ENCODE results near the gene TAF11L2. TPM values are rescaled to one million over a fixed set of nuclear protein-coding genes. Genes with fewer than 3 reads are reported as not detected.
"Not testable (repeated sequence)": the region's sequence is repeated elsewhere in the genome, so short reads cannot be mapped to it uniquely, and the experiment has no call there.

The TAF11L2 gene
- total RNA-seq, 1 donor from 2014 or later = not detected

DNA sequence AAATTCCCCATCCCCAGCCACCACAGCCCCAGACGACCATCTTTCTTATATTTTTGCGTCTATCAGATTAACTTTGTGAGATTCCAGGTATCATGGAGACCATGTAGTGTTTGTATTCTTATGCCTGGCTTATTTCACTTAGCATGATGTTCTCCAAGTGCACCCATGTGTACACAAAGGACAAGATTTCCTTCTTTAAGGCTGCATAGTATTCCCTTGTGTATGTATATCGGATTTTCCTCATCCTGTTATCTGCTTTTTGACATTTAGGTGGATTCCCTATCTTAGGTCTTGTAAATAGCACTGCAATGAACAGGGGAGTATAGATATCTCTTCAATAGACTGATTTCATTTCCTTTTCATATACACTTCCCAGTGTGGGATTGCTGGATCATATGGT lies 5.3 kb upstream of the TAF11L2 start:
- Histone ChIP-seq H2AFZ (replicated peaks) (no peak overlapping the region), H3K36me3 (no peaks in the 10 kb centered on the region), H3K27me3 (no peaks in the 10 kb centered on the region), H3K9ac (no peak overlapping the region), H3K4me1 (no peaks in the 10 kb centered on the region), H3K79me2 (ENCODE audit: low read depth) (no peaks in the 10 kb centered on the region), H3K9me3 (ENCODE audit: low read depth) (no peaks in the 10 kb centered on the region), H3K27ac (no peak overlapping the region), H4K20me1 (ENCODE audit: low read depth) (no peaks in the 10 kb centered on the region), H3K4me2 (no peak overlapping the region), H3F3A (ENCODE audit: low read depth) (no peaks in the 10 kb centered on the region), H3K4me3 (no peak overlapping the region)
- Mint-ChIP-seq H3K4me1 (no peaks in the 10 kb centered on the region), H3K9me3 (peaks cover 3% of the 10 kb centered on the region), H3K36me3 (no peaks in the 10 kb centered on the region), H3K4me3 (no peak overlapping the region), H3K27me3 (ENCODE audit: insufficient read depth, low read depth) (no peaks in the 10 kb centered on the region), H3K27ac (no peak overlapping the region)
- no peak for DNase-seq (ENCODE audit: low spot score)
- TF ChIP-seq EZH2 (IDR thresholded peaks at IDR 0.05) (no peak), EZH2phosphoT487 (IDR thresholded peaks at IDR 0.05) (no peak)
- TF ChIP-seq, protein P1, sequence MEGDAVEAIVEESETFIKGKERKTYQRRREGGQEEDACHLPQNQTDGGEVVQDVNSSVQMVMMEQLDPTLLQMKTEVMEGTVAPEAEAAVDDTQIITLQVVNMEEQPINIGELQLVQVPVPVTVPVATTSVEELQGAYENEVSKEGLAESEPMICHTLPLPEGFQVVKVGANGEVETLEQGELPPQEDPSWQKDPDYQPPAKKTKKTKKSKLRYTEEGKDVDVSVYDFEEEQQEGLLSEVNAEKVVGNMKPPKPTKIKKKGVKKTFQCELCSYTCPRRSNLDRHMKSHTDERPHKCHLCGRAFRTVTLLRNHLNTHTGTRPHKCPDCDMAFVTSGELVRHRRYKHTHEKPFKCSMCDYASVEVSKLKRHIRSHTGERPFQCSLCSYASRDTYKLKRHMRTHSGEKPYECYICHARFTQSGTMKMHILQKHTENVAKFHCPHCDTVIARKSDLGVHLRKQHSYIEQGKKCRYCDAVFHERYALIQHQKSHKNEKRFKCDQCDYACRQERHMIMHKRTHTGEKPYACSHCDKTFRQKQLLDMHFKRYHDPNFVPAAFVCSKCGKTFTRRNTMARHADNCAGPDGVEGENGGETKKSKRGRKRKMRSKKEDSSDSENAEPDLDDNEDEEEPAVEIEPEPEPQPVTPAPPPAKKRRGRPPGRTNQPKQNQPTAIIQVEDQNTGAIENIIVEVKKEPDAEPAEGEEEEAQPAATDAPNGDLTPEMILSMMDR (IDR thresholded peaks at IDR 0.05) = no peak

GRCh38 chr5:17497446-17497845 lies 585 bp upstream of the TAF11L2 start:
- no peak overlapping the region for H3K4me3 ChIP-seq
- TF ChIP-seq EZH2 (IDR thresholded peaks at IDR 0.05) (no peak), EZH2phosphoT487 (IDR thresholded peaks at IDR 0.05) (no peak)
- TF ChIP-seq, protein P1 (IDR thresholded peaks at IDR 0.05) = no peak
- no peak overlapping the region for H3K4me2 ChIP-seq
- Mint-ChIP-seq H3K27ac (no peak overlapping the region), H3K4me3 (no peak overlapping the region), H3K36me3 (no peaks in the 10 kb centered on the region), H3K27me3 (ENCODE audit: insufficient read depth, low read depth) (peaks cover 5% of the 10 kb centered on the region), H3K4me1 (no peaks in the 10 kb centered on the region), H3K9me3 (no peaks in the 10 kb centered on the region)
- H3K27ac ChIP-seq = no peak overlapping the region
- no peaks in the 10 kb centered on the region for H3K27me3 ChIP-seq
- DNase-seq (ENCODE audit: low spot score) = no peak
- H4K20me1 ChIP-seq (ENCODE audit: low read depth) = no peaks in the 10 kb centered on the region
- H3K4me1 ChIP-seq = no peaks in the 10 kb centered on the region
- no peak overlapping the region for H3K9ac ChIP-seq
- H3F3A ChIP-seq (ENCODE audit: low read depth) = no peaks in the 10 kb centered on the region
- no peaks in the 10 kb centered on the region for H3K79me2 ChIP-seq (ENCODE audit: low read depth)
- no peaks in the 10 kb centered on the region for H3K36me3 ChIP-seq
- no peak overlapping the region for H2AFZ ChIP-seq (replicated peaks)
- H3K9me3 ChIP-seq (ENCODE audit: low read depth) = no peaks in the 10 kb centered on the region

DNA sequence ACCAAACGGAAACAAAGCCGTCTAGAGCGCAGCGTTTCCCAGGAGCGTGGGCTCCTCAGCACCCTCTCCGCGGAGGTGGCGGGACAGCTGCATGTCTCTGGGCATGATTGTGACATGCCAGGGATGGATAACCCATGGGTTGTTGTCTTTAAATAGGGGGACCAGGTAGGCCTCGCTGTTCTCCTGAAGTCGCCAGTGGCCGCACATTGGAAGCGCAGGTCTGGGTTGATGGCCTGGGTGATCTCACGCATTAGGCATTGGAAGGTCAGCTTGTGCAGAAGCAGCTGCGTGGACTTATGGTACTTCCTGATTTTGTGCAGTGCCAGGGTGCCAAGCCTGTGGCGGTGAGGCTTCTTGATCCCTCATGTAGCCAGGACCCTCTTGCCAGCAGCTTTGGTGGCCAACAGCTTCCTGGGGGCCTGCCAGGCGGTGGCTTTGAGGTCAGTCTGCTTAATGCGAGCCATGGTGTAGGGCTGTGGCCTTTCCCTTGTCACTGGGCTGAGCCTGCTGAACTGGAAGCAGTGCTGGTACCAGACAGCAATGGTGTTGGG lies 13.8 kb downstream of the TAF11L2 start:
- Histone ChIP-seq H3F3A (ENCODE audit: low read depth) (no peaks in the 10 kb centered on the region), H3K79me2 (ENCODE audit: low read depth) (no peaks in the 10 kb centered on the region), H3K27ac (no peak overlapping the region), H3K27me3 (no peaks in the 10 kb centered on the region), H3K4me3 (no peak overlapping the region), H3K9ac (no peak overlapping the region), H3K4me2 (no peak overlapping the region), H2AFZ (replicated peaks) (no peak overlapping the region), H3K4me1 (no peaks in the 10 kb centered on the region), H4K20me1 (ENCODE audit: low read depth) (no peaks in the 10 kb centered on the region), H3K36me3 (no peaks in the 10 kb centered on the region), H3K9me3 (ENCODE audit: low read depth) (no peaks in the 10 kb centered on the region)
- TF ChIP-seq EZH2phosphoT487 (IDR thresholded peaks at IDR 0.05) (no peak), EZH2 (IDR thresholded peaks at IDR 0.05) (no peak)
- TF ChIP-seq, protein P1 (IDR thresholded peaks at IDR 0.05) = no peak
- DNase-seq (ENCODE audit: low spot score) = no peak
- H3K36me3 Mint-ChIP-seq = no peaks in the 10 kb centered on the region
- no peak overlapping the region for H3K27ac Mint-ChIP-seq
- peaks cover 2% of the 10 kb centered on the region for H3K27me3 Mint-ChIP-seq (ENCODE audit: insufficient read depth, low read depth)
- H3K9me3 Mint-ChIP-seq = no peaks in the 10 kb centered on the region
- H3K4me3 Mint-ChIP-seq = no peak overlapping the region
- peaks cover 6% of the 10 kb centered on the region for H3K4me1 Mint-ChIP-seq

GRCh38 chr5:17517526-17517925 lies 19.5 kb downstream of the TAF11L2 start:
- not testable (repeated sequence) for H3K36me3 Mint-ChIP-seq; H4K20me1 ChIP-seq (ENCODE audit: low read depth); H3K4me1 Mint-ChIP-seq; DNase-seq (ENCODE audit: low spot score); H3K9ac ChIP-seq; H3K27me3 Mint-ChIP-seq (ENCODE audit: insufficient read depth, low read depth); H3K9me3 Mint-ChIP-seq; H3K4me3 Mint-ChIP-seq; H2AFZ ChIP-seq (replicated peaks); H3K27ac ChIP-seq; H3F3A ChIP-seq (ENCODE audit: low read depth); H3K9me3 ChIP-seq (ENCODE audit: low read depth); H3K4me1 ChIP-seq; H3K4me3 ChIP-seq; H3K36me3 ChIP-seq; H3K4me2 ChIP-seq; H3K27me3 ChIP-seq; H3K27ac Mint-ChIP-seq; H3K79me2 ChIP-seq (ENCODE audit: low read depth)

DNA sequence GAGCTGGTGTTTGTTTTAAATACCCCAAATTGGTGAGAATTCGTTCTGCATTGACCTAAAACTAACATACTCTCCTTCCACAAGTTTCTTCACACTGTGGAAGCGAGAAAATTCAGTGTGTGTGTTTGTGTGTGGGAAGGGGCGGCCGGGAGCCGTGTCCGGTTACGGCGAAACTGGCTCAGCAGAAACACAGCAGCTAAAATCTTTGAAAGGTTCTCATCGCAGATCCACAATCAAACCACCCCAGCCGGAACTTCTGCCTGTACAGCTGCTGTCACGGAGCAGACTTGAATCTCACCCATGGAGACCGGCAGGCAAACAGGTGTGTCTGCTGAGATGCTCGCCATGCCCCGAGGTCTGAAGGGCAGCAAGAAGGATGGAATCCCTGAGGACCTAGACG lies 20.0 kb downstream of the TAF11L2 start, which contains the start of gene TAF11L3:
Gene TAF11L3 (plus strand): TSS at position 301 of the 400 bp plus-strand sequence.
- H3K36me3 ChIP-seq; H3K9me3 ChIP-seq (ENCODE audit: low read depth); H3F3A ChIP-seq (ENCODE audit: low read depth); DNase-seq (ENCODE audit: low spot score); H3K9ac ChIP-seq; H3K4me3 ChIP-seq; H3K9me3 Mint-ChIP-seq; H3K27me3 Mint-ChIP-seq (ENCODE audit: insufficient read depth, low read depth); H3K27ac Mint-ChIP-seq; H2AFZ ChIP-seq (replicated peaks); H4K20me1 ChIP-seq (ENCODE audit: low read depth); H3K4me2 ChIP-seq; H3K27ac ChIP-seq; H3K36me3 Mint-ChIP-seq; H3K4me1 Mint-ChIP-seq; H3K27me3 ChIP-seq; H3K79me2 ChIP-seq (ENCODE audit: low read depth); H3K4me1 ChIP-seq; H3K4me3 Mint-ChIP-seq: not testable (repeated sequence)

GRCh38 chr5:17519508-17519907 lies 21.5 kb downstream of the TAF11L2 start:
- H3K4me3 ChIP-seq; H3K9me3 ChIP-seq (ENCODE audit: low read depth); H3K36me3 Mint-ChIP-seq; H3K4me1 ChIP-seq; H3K4me2 ChIP-seq; H4K20me1 ChIP-seq (ENCODE audit: low read depth); H3K27me3 Mint-ChIP-seq (ENCODE audit: insufficient read depth, low read depth); H3K9ac ChIP-seq; H3K27me3 ChIP-seq; H3K79me2 ChIP-seq (ENCODE audit: low read depth); DNase-seq (ENCODE audit: low spot score); H3K4me1 Mint-ChIP-seq; H3K27ac ChIP-seq; H3K9me3 Mint-ChIP-seq; H3K27ac Mint-ChIP-seq; H3K4me3 Mint-ChIP-seq; H3F3A ChIP-seq (ENCODE audit: low read depth); H3K36me3 ChIP-seq; H2AFZ ChIP-seq (replicated peaks): not testable (repeated sequence)

All from neural progenitor cell (in vitro differentiated cells).